HG02885 (cell line): ENCODE data around the gene ZFYVE28.

ENCODE experiments used
- ATAC-seq: cut with Tn5 transposase; IDR thresholded peaks from one replicate; pipeline ENCODE4 v1.9.1; 2021; ENCODE audit warnings: mild to moderate bottlenecking; ENCODE audit not compliant: unreplicated experiment, poor library complexity

The ZFYVE28 gene

DNA sequence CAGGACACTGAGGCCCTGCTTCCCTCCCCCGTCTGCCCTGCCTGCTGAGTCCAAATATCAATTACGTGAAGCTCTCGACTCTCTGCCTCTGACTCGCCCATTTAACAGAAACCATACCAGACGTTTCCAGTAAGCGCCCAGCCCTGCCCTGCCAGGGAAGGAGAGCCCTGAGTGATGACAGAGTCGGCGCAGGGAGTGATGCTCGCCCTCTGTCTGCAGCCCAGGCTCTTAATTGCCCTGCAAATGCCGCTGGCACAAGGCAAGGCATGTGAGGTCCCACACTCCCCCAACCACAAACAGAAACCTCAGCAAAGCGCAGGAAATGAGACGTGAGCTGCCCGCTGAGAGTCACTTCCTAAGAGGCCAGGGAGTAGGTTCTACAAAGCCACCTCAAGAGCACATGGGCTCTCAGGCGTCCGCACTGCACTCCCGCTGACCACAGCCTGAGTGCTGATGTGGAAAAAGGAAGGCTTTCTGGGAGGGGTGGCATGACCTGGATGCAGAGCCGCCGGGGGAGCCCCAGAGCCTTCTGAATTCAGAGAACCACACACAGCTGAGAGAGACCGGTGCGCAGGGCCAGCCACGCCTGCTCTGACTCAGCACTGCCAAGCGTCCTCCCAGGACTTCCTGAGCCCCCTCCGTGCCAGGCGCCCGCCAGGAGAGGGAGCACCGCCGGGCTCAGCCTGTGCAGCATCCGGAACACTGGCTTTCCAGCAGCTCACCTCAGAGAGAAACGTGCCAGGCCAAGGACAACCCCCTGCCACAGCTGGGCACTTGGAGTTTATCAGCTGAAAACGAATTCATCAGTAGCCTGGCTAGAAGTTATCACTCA lies 5.3 kb downstream of the ZFYVE28 start:
- peak; percentile 54 for ATAC-seq

DNA sequence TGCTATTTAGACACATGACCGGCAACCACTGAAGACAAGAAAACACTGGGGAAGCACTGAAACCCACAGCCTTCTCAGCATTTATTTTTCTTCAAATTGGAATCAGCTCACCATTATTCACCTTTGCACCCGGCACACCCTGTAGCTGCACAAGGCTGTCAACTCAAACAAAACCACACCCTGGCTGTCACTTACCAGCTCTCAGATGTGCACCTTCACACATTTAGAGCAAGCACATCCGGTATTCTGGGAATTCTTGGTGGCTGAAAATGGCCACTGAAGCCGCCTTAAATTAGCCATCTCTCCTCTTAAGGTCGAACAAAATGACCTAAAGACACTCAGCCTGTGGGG lies 5.9 kb downstream of the ZFYVE28 start:
- ATAC-seq: peak; percentile 27

GRCh38 chr4:2411786-2412510 lies 6.5 kb downstream of the ZFYVE28 start:
- ATAC-seq: peak; percentile 36

- ATAC-seq: no peak
Observed at GRCh38 chr4:2409381-2409783, 9.1 kb downstream of the ZFYVE28 start.

DNA sequence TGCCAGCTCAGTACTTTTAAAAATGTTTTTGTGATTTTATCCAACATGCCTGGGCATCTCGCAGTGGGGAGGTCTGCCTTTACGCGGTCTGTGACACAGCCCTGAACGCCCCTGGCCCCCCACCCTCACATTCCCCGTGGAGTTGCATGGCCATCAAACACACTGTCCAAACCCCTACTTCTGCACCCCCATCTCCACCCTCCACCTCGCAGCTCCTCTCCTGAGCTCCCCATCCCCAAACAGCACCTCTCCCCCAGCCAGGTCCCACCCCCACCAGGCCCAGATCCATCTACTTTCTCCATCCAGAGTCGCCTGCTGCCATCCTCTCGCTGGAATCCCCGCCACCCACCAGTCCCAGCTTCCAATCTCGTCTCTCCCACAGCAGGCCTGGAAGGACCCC lies 9.5 kb downstream of the ZFYVE28 start:
- ATAC-seq: no peak

- no peak for ATAC-seq
Observed at GRCh38 chr4:2408401-2408958, 10.0 kb downstream of the ZFYVE28 start.

DNA sequence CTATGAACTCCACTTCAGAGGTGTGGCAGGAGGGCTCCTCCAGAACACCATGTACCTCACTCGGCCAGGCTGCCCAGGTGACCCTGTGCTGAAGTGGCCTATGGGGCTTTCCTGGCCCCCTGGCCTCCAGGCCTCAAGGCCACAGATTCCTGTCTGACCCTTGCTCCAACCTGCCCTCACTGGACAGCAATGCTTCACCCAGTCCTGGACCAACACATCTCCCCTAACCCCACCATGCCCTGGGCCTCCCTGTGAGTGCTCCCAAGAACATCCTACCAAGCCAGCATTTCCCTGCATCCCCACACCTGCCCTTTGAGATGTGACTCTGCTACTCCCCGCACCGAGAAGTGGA lies 10.5 kb downstream of the ZFYVE28 start:
- ATAC-seq: no peak

DNA sequence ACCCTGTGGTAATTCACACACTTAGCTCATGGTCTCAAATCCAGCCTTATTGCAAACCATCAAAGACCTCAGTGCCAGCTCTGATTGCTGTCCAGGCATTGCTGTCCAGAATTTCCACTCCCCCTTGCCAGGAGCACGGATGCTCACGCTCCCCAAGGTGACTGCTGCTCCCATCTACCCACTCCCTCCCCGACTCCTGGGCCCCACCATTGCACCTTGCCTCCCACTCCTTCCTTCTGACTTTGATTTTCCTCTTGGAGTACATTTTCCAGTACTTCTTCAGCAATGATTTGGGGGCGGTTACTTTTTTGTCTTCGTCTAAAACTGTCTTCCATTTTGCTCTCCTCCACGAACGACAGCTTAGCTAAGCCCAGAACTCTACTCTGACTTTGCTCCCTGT lies 11.5 kb downstream of the ZFYVE28 start:
- ATAC-seq: no peak

GRCh38 chr4:2406406-2406805 lies 12.0 kb downstream of the ZFYVE28 start:
- ATAC-seq: no peak

- ATAC-seq: no peak
Observed at GRCh38 chr4:2402941-2403340, 15.5 kb downstream of the ZFYVE28 start.

- no peak for ATAC-seq
Observed at GRCh38 chr4:2402048-2402842, 16.2 kb downstream of the ZFYVE28 start.

GRCh38 chr4:2401610-2401983 lies 16.8 kb downstream of the ZFYVE28 start:
- ATAC-seq: no peak

DNA sequence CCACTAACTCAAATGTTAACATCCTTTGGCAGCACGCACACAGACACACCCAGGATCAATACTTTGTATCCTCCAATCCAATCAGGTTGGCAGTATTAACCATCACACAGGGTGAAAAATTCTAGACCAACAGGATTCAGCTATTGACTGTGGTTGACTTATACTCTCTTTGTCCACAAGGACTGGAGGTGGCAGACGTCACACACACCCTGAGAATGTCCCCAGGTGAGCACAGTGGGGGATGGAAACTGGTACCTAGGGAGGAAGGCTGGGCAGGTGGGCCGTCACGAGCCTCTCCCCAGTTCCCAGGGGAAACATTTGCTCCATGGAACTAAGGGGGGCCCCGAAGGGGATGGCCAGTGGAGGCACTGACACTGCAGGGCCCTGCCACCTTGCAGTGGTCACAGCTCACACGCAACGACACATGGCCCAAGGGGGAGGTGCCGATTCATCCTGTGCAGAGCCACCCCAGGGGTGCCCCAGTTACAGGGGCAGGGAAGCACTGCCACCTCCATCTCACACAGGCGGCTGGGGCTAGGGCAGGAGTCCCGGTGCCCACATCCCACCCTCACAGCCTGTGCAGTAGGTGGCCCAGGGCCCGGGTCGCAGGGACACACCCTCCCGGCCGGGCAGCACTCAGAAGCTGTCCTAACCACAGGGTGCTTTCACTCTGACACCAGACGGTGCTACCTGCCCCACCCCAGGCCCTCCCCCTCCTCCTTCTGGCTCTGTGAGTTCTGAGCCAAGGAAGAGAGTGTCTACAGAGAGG lies 17.4 kb downstream of the ZFYVE28 start:
- no peak for ATAC-seq

DNA sequence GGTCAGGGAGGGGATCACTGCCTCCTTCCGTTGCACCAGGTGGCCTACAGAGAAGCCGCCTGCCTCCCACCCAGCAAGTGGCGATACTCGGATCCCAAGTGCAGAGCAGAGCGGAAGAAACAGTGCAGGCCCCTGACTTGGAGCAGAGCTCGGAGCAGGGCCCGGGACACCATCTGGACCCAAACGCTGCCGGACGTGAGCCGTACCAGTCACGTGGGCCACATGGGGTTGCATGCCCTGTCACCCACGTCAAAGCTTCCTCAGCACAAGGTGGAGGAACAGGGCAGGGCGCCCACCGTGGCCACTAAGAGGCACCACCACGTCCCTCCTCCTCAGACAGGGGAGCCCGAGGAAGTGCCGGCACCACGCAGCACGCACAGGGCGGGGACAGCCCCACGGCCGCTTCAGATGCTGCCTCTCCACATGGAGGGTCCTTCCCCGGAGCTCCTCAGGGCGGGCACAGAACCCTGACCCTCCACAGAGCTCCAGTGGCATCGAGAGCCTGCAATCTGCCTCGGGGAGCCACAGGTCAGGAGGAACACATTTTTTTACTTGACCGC lies 18.7 kb downstream of the ZFYVE28 start:
- ATAC-seq: no peak

DNA sequence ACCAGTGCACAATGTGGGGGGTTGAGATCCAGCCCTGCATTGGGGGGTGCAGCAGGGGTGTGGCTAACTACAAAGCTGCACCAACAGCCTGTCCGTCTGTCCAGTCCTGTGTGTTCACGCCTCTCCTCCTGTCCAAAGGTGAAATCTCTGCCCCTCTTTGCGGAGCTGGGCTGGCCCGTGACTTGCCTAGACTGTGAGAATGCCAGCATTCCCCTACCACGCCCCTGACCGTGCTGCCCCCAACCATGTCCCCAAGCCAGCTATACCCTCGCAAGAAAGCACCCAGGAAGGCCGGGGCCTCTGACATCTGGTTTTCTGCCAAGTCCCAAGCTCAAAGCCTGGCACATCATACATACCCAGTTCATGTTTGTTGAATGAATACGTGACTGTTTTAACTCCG lies 19.2 kb downstream of the ZFYVE28 start:
- no peak for ATAC-seq

GRCh38 chr4:2397596-2398379 lies 20.7 kb downstream of the ZFYVE28 start:
- ATAC-seq: no peak

DNA sequence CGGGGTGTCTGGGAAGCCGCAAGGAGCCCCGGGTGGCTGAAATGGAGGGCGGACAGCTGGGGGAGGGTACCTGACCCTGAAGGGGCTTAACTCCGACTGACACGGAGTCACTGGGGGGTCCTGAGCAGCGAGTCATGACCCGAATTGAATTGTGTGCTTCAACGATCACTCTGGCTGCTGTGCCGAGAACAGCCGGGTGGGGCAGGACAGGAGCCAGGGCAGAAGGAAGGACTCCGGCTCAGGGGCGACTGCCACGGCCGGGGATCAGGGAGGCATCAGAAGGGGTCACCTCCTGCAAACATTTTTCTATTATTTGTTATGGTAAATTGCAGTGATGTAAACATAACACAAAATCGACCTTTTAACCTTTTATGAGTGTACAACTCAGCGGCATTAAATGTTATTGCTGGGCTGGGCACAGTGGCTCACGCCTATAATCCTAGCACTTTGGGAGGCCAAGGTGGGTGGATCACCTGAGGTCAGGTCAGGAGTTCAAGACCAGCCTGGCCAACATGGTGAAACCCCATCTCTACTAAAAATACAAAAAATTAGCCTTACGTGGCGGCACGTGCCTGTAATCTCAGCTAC lies 21.6 kb downstream of the ZFYVE28 start:
- no peak for ATAC-seq

DNA sequence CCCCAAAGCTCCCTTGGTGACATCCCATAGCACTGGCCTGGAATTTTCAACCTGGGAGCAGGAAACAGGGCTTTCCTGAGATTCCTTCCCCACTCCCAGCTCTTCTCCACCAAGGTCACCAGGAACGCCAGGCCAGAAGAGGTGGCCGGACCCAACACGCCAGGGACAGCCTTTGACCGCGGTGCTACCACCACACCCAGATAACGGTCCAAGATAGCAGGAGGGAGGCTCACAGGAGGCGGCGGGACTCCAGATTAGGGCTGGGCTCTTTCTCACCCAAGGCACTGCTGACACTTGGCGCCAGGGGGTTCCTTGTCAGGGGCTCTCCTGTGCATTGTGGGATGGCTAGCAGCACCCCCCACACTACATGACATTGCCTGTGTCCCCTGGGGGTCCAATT lies 22.9 kb downstream of the ZFYVE28 start:
- ATAC-seq: no peak

GRCh38 chr4:2395038-2395437 lies 23.4 kb downstream of the ZFYVE28 start:
- no peak for ATAC-seq
